Measurements from ENCODE around the gene MEIS1.
"Not testable (repeated sequence)": the region's sequence is repeated elsewhere in the genome, so short reads cannot be mapped to it uniquely, and the experiment has no call there.

The MEIS1 gene

DNA sequence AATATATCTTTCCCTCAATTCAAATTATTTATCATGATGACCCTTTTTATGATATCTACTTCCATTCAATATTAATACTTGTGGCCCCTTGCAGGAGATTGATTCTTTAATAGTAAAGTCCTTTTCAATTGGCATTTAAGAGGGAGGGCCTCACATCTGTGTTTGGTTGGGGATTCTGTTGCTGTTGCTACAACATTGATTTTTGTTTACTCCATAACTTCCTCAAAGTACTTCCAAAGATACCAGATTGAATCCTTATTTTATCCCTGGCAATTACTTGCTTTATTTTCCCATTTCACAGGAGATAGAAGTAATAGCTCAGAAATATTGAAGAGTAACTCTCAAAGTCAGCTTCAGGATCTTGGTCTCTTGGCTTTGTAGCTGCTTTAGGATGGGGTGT, 32.8 kb downstream of the MEIS1 start:
- DNase-seq (ENCODE audit: low spot score) = no peak

DNA sequence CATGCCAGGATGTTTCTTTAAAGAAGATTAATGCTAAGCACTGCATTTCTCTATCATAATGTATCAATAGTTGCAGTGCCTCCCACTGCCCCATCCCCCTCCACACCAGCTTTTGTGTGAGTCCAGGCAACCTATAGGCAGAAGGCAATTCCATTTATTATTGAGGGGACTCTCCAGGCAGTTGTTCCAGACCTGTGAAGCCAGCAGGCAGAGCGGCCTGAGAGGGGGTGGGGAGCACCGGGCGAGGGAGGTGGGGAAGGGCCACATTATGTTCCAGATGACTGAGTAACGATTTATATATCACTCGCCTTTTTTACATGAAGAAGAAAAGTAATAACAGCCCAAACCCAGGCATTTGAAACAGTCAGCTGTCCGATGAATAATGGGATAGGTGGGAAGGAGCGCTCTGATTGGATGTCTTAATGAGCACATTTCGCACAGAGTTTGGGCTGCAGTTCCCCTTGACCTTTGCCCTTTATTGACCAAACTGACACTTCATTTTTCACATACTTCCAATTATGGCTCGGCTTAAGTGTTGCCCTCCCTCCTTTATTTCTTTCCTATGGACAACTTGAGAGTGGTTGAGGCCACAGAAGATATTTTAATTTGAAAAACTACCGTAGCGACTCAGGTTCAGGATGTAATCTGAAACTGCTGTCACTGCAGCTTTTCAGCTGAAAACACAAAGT, 34.4 kb downstream of the MEIS1 start:
- no peak for DNase-seq (ENCODE audit: low spot score)

DNA sequence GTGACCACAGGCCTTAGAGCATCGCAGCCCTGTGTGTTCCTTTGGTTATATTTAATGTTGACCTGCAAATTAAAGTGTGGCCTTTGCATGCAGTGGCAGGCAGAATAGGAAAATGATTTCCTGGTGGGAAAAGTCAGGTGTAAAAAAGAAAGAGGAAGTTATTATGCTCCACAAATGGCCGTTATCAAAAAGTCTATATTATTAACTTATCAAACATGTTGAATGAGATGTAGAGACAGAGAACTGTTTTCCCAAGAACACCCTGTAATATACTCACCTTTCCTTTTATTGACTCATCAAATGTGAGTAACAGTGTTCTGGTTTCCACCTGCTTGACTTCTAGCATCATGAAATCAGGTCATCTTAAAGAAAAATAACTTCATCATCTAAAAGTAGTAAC, 35.3 kb downstream of the MEIS1 start:
- DNase-seq (ENCODE audit: low spot score) = no peak

DNA sequence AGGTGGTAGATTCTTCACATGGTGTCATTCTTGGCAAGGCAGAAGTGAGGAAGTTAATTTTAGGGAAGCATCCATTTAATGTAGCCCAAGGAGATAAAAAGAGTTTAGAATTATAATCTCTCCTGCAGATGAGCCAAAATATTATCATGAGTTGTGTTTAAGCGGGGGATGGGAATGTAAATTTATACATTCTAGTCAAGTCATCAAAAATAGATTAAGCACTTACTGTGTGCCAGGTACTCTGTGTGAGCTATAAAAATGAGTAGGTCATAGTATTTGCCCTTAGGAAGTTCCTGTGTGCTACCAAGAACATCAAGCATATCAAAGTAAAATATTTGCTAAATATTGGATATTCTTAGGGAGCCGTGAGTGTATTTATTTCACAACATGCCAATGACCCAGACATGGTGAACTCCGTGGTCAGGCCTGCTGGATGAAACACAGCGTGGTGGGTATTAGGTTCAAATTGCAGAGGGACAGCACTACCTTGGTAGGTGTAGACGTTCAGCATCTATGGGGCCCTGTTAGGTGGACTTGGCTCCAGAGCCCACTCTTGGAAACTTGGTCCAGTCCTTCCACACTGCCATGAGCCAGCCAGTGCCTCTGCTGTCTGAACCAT, 37.4 kb downstream of the MEIS1 start:
- DNase-seq (ENCODE audit: low spot score) = no peak

DNA sequence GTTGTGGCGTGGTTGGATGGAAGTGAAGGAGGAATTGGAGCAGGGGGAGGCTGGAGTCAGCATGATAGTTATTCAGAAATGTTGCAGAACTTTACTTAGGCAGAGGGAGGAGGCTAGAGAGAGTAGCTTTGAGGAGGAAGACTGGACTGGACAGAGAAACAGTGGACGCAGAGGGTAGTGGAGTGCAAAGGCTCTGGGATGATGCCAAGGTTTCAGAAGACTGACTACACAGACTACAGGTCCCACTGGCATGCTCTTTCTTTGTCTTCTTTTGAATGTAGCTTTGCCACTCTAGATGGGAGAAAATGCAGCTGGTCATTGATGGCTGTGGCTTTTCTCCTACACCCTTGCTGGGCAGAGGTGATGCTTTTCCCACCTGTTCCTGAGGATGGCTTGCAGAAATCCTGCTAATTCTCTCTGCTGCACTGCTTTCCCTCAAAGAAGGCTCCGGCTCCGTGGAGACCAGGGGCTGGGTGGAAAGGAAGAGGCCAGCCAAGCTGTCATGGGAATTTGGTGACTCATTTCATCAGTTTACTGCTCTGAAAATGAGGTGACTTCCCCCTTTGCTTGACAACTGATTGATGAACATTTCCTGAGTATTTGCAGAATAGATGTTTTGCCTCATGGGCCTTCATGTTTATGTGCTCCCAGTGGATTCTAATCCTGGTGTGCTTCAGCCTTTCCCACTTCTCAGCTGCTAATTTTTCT, 42.4 kb downstream of the MEIS1 start:
- no peak for DNase-seq (ENCODE audit: low spot score)

DNA sequence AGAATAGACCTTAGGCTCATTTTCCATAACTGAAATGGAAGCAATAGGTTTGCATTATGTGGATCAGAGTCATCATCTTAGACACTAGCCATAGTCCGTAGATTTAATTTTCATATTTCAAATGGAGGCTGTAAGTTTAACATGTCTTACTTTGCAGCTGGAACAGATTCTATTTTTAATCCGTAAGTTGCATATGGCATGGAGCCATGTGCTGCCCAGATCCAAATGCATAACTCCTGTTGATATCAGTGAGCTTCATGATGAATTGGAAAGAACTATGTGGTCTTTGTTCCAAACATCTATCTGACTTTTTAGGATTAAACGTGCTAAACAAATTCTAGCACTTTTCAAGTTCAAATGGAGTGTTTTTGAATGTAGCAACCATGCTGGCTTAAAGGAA, 43.4 kb downstream of the MEIS1 start:
- no peak for DNase-seq (ENCODE audit: low spot score)

DNA sequence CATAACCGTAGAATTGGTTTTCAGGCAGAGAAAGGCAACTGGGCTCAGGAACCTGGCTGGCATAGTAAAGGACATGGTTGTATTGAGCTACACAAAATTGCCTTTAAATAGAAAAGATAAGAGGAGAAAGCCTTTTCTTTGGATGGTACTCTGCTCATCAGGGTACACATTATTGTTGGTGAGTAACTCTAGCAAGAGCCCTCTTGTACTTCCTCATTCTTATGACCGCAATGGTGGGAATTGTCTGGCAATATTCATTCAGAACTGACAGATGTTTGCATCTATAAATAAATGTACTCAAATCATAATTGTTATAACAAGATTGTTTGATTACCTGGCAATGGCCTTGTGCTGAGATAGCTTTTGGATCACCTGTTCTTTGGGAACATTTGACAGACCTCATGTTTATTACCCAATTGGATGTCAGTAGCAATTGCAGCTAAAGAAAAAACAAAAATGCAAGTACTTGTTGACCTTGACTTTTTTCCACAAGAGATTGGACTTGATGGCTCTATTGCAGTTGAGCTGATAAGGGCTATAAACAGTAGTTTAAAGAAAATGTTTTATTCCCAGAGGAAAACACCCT, 43.9 kb downstream of the MEIS1 start:
- no peak for DNase-seq (ENCODE audit: low spot score)

DNA sequence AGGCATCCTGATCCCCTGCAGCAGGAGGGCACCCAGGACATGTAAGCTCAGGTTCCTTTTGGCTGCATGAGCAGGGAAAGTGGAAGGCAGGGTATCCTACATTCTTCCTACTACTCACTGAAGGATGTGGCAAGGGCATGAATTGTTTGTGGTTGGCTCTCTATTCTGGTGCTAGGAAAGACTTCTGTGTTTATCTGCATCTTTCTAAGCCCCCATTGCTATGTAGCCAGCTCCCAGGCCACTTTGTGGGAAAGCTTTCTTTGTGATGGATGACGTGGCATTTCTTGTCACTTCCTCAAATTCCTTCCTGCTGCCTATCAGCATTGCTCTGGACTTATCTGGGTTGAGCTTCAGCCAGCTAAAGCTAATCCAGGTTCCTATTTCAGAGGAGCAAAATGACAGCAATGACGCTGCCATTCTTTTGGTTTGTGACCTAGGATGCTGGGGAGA, 46.2 kb downstream of the MEIS1 start:
- no peak for DNase-seq (ENCODE audit: low spot score)

DNA sequence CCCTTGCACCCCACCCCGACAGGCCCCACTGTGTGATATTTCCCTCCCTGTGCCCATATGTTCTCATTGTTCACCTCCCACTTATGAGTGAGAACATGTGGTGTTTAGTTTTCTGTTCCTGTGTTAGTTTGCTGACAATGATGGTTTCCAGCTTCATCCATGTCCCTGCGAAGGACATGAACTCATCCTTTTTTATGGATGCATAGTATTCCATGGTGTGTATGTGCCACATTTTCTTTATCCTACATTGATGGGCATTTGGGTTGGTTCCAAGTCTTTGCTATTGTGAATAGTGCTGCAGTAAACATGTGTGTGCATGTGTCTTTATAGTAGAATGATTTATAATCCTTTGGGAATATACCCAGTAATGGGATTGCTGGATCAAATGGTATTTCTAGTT, 50.3 kb downstream of the MEIS1 start:
- not testable (repeated sequence) for DNase-seq (ENCODE audit: low spot score)

DNA sequence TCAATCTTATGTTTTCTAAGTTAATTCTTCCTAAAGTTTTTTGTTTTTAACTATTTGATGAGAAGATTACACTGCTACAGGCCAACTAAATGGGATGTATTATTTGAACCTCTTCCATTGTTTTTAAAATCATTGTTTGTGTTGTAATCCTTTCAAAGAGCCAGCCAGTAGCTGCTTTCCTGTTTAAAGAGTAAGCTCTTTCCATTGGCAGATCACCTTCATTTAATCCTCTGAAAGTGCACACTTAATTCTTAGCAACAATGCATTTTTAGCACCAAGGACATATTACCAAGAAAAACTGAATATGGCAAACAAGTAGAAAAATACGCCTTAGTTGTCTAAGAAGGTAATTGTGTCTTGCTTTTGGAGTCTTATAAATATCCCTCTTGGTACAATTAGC, 54.0 kb downstream of the MEIS1 start:
- DNase-seq (ENCODE audit: low spot score) = no peak

DNA sequence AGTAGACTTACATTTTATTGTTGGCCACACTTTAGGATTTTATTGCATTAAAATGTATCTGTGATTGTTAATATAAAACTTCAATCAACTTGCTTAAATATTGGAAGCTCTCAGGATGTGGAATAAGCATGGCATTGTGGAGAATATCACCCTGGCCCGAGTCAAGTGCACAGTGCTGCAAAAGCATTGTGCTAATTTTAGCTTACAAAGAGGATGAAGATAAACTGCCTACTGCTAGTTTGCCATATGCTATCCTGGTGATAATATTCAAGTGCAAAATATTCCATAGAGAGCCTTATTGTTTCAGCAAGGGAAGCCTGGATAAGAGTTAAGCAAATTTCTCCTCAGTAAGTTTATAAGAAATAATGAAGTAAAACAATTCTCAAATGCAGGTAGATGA, 54.5 kb downstream of the MEIS1 start:
- DNase-seq (ENCODE audit: low spot score) = no peak

DNA sequence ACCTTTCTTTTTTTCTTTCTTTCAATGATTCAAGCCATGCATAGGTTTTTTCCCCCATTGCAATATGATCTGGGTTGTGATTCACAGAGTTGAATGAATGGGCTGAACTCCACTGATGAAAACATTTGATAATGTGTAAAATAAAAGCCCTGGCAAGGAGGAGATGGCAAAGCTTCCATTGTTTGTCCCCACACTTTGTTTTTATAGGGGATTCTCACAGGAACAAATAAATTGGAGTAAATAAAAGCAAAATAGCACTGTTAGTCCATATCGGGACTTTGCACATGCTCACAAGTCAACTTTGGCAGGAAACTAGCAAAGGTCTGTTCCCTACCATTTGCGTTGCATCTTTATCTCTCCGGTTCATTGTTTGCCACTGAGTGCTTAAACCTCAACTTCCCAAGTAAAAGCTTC, 55.7 kb downstream of the MEIS1 start:
- DNase-seq (ENCODE audit: low spot score) = no peak

DNA sequence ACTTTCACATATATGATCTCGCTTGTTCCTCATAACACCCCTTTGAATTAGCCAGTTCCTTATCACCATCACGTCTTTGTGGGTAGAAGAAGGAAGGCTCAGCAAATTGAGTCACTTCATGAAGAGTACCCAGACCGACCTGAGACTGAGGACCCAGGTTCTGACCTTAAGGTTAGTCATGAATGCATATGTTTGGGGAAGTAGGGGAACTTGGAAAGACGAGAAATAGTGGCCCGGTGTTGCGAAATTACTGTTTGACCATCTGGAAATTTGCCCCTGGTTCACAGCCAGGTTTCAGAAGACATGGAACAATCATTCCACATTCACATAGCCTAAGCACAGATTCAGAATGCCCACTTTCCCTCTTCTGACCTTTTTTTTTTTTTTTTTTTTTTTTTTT, 59.8 kb downstream of the MEIS1 start:
- DNase-seq (ENCODE audit: low spot score) = no peak

DNA sequence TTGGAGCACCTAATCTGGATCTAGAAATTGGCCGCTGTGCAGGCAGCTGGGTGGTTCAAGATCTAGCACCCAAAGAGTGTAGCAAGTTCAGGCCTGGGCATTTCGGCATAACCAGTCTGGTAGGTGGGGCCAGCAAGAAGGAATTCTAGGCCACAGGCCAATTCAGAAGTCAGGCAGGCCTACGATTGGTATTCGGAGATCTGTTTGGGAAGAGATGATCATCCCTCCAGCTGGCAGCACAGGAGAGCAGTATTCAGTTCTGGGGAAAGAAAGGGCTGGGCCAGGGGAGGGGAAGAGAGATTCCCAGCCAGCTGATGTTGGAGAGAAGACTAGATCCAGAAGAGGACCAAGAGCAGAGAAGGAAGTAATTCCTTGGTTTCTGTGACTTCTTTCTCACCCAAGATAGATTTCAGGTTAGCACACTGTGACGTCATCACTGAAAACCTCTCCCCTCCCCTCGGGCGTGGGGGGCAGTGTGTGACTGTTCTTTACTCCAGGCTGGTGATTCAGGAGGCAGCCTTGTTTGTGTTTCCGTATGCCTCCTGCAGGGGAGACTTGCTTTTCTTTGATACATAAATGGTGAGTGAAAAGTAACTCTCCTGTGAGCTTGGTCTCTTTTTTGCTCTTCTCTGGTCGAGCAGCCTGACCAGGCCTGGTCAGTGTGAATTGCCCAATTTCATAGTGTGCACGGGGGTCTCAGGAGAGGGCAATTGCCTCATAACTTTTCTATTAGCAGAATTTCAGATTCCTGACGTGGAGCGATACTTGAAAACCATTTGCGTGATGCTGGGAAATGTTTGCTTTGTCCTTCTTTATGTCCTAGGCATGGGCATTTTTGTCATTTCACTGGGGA, 61.1 kb downstream of the MEIS1 start:
- peak; percentile 55 for DNase-seq (ENCODE audit: low spot score)

DNA sequence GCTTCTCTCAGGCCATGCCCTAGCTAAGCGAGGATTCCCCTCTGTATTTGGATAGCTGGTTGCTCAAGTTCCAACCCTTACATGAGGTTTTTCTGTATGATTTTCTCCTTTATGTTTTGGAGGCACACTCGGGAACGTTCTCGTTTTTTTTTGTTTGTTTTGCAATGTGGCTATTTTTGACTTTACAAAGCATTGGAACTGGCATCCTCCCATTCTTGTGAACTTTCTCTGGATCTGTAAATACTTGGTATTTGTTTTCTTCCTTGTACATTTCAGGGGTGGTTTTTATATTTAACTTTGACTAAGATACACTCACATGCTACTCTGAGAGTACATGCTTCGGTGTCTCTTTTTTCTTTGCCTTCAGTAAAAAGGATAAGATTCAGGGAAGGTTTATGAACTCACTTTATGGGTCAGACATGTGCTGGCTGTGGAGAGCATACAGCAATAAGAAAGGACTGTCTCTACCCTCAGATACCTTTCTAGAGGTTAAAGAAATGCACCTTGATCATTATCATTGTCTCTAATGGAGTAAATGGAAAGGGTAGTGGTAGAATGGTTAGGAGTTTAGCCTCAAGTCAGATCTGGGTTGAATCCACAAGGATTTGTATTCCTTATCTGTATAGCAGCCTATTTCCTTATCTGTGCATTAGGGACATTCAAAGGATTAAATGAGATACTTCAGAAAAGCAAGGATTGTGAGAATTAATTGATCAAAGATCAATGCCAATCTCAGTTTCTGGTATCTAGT, 61.9 kb downstream of the MEIS1 start:
- no peak for DNase-seq (ENCODE audit: low spot score)

DNA sequence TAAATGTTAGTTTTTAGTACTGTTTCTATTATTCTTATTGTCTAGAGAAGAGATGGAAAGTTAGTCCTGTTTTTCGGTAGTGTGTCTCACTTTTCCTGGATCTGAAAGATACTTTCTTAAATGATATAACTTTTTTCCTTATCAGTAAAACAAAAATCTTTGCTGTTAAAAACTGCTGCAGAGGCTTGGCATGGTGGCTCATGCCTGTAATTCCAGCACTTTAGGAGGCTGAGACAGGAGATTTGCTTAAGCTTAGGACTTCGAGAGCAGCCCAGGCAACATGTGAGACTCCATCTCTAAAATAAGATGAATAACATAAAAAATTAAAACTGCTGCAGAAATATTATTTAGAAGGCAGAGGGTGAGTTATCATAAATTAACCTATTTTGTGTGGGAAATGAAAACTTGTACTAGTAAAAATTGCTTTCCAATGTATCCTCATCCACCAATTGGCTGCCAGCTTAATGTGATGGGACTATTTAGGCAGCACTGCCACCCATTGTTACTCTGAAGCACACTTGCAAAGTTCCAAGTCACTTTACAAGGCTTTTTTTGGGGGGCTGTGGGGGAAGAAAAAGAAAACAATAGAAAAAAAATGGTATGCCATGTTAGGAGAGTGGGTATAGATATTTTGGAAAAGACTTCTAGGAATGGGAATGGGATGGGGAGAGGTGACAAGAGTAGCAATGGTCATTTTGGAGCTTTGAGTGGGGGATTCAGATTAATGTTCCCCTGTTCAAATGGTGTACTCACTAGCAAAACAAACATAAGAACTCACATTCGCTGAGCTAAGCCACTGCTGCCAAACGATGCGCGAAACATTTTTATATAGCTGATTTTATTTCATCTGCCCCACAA, 62.7 kb downstream of the MEIS1 start:
- DNase-seq (ENCODE audit: low spot score) = no peak

DNA sequence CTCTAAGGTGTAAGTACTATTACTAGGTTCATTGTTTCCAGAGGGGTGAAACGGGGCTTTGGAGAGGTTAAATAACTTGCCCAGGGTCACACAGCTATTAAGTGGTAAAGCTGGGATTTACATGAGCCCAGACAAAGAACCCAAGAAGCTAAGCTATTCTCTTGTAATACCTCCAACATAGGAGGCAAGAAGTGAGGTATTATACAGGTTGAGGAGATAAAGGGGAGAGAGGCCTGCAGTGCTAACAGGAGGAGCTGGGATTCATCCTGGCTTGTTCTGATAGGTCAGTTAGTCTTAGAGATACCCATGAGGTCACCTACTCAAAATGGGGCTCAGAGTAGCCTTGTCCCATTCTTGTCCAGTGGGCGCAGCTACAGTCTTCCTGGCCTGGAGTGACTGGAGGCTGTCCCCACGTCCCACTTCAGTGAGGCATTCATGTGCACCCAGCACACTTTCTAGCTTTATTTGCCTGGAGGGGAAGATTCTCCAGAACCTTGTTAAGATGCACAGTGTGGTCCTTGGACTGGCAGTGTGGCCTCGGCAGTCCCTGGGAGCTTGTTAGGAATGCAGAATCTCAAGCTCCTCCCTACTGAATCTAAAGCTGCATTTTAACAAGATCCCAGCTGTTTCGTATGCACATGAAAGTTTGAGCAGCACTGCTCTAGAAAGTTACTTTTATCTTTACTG, 63.5 kb downstream of the MEIS1 start:
- no peak for DNase-seq (ENCODE audit: low spot score)

DNA sequence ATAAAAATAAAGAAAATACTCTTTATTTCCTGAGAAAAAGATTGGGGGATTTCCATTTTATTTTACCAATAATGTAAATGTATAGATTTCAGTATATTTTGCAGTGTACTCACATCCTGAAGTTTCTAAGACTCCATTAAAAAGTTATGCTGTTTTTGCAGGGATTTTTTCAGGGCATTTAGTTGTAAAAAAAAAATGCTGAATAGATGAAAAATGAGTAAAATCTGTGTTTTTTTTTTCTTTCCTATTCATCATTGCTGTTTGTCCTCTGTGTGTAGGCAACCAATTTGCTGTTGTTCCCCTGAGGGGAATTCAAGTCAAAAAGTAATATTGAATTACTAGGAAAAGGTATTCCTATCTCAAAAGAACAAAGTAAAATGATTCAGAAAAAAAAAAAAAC, 66.3 kb downstream of the MEIS1 start:
- DNase-seq (ENCODE audit: low spot score) = no peak

DNA sequence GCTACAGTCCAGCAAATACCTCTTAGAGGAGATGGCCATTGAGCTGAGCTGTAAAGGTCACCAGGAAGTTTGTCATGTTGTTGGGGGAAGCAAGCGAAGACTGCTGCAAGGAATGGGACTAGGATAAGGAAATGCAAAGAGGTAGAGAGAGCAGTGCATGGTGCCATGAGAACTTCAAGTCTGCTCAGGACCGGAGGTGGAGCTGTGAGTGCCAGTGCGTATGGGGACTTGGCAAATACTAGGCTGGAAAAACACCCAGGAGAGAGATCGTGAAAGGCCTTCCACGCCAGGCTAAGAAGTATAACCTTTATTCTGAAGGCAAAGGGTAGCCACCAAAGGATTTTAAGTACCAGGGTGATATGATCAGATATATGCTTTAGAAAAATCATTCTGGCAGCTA, 71.3 kb downstream of the MEIS1 start:
- no peak for DNase-seq (ENCODE audit: low spot score)

DNA sequence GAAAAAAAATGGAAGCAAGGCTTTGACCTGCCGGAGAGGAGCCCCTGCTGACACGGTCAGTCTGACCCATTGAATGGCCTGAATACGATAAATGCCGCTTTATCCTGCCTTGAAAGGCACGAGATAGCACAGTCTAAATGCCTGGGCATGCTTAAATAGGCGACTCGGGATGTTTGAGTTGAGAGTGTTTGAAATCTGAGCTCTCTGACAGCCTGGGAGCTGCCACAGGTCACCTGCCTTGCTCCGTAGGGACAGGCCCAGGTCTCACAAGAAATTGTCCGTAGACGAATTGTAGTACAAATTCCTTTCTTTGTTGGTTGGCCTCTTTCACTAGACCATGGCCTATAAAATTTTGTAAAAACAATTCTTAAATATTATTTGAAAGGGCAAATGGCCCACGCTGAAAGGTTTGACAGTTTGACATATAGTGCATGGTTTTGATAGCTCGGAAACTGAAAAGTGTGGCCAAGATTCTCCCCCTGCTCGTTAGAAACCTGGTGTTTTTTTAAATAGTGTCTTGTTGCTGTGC, 72.8 kb downstream of the MEIS1 start:
- DNase-seq (ENCODE audit: low spot score) = no peak
